ENCODE data around the gene TENM3.

DNA sequence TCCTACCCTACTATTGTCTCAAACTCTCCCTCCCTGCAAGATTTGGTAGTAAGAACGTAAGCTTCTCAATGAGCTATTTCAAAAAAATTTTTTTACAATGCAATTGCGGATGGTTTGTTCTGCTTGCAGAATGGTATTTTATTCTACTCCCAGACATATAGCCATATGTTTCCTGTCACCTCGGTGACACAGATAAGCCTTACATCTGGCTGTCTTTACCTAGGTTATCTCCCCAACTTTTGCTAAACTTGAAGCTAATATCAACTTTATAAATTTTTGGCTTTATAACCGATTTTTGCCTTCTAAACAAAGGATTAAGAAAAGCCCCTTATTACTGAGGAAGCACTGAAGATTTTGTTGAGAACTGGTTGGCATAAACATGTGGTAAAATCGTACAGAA is 331.5 kb downstream of the TENM3 start:
- TF ChIP-seq POLR2A (IDR thresholded peaks at IDR 0.05; ENCODE audit: low read depth, low read length), result no peak
- TF ChIP-seq CTCF (IDR thresholded peaks at IDR 0.05 in 2 of 3, conservative IDR thresholded peaks at IDR 0.05 in 1 of 3; ENCODE audit: control insufficient read depth in 2 of 3, extremely low read depth in 1 of 3, insufficient read depth in 1 of 3, low read depth in 3 of 3, low read length in 3 of 3), result no peak
- no peak for TF ChIP-seq YY1 (IDR thresholded peaks at IDR 0.05; ENCODE audit: low read depth, low read length)
- TF ChIP-seq, protein P1, sequence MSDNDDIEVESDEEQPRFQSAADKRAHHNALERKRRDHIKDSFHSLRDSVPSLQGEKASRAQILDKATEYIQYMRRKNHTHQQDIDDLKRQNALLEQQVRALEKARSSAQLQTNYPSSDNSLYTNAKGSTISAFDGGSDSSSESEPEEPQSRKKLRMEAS (IDR thresholded peaks at IDR 0.05; ENCODE audit: low read depth, low read length), result no peak
- no peak for TF ChIP-seq FOXM1 (IDR thresholded peaks at IDR 0.05; ENCODE audit: low read depth, low read length)
- TF ChIP-seq CBX3 (IDR thresholded peaks at IDR 0.05; ENCODE audit: borderline replicate concordance, low read depth), result no peak
- TF ChIP-seq, protein P2, sequence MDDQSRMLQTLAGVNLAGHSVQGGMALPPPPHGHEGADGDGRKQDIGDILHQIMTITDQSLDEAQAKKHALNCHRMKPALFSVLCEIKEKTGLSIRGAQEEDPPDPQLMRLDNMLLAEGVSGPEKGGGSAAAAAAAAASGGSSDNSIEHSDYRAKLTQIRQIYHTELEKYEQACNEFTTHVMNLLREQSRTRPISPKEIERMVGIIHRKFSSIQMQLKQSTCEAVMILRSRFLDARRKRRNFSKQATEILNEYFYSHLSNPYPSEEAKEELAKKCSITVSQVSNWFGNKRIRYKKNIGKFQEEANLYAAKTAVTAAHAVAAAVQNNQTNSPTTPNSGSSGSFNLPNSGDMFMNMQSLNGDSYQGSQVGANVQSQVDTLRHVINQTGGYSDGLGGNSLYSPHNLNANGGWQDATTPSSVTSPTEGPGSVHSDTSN (IDR thresholded peaks at IDR 0.05; ENCODE audit: insufficient replicate concordance, low read depth, low read length), result no peak
- TF ChIP-seq JUNB (IDR thresholded peaks at IDR 0.05), result no peak
- TF ChIP-seq, protein P3, sequence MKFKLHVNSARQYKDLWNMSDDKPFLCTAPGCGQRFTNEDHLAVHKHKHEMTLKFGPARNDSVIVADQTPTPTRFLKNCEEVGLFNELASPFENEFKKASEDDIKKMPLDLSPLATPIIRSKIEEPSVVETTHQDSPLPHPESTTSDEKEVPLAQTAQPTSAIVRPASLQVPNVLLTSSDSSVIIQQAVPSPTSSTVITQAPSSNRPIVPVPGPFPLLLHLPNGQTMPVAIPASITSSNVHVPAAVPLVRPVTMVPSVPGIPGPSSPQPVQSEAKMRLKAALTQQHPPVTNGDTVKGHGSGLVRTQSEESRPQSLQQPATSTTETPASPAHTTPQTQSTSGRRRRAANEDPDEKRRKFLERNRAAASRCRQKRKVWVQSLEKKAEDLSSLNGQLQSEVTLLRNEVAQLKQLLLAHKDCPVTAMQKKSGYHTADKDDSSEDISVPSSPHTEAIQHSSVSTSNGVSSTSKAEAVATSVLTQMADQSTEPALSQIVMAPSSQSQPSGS (IDR thresholded peaks at IDR 0.05; ENCODE audit: low read length), result no peak
- TF ChIP-seq EP300 (IDR thresholded peaks at IDR 0.05; ENCODE audit: borderline replicate concordance in 1 of 2, control insufficient read depth in 1 of 2, low read depth in 2 of 2, low read length in 2 of 2), result no peak

All from GM12878 (cell line).